RWPE1 (cell line): ENCODE results near the gene HPSE2.
A peak's percentile ranks its signal among the peaks of the same experiment; 100 is the strongest.
"Not testable (repeated sequence)": the region's sequence is repeated elsewhere in the genome, so short reads cannot be mapped to it uniquely, and the experiment has no call there.

ENCODE experiments used
- CTCF ChIA-PET: fragments of 350-600 bp; sonication (Branson Sonifier 250); formaldehyde crosslinking; extraction: SDS; loops from one replicate; lab custom pipeline; 2021; lab: Yijun Ruan, JAX
- POLR2A ChIA-PET: fragments of 400-600 bp; formaldehyde crosslinking; extraction: SDS; loops from one replicate; lab custom pipeline; 2020; ENCODE audit warnings: antibody characterized with exemption; ENCODE audit not compliant: low non-redundant PET; lab: Yijun Ruan, JAX
- DNase-seq: peaks from one replicate; pipeline ENCODE4 v3.0.0; 2012; ENCODE audit warnings: low spot score
- H3K27ac ChIP-seq: fragments of 450-650 bp; 2 replicates; pipeline ENCODE4 v1.5.1; 2017
- TF ChIP-seq, protein P1 (sequence below): fragments of 450-650 bp; conservative IDR thresholded peaks from 2 replicates; pipeline ENCODE4 v1.5.1; 2017; ENCODE audit warnings: low read depth, mild to moderate bottlenecking

Gene HPSE2

DNA sequence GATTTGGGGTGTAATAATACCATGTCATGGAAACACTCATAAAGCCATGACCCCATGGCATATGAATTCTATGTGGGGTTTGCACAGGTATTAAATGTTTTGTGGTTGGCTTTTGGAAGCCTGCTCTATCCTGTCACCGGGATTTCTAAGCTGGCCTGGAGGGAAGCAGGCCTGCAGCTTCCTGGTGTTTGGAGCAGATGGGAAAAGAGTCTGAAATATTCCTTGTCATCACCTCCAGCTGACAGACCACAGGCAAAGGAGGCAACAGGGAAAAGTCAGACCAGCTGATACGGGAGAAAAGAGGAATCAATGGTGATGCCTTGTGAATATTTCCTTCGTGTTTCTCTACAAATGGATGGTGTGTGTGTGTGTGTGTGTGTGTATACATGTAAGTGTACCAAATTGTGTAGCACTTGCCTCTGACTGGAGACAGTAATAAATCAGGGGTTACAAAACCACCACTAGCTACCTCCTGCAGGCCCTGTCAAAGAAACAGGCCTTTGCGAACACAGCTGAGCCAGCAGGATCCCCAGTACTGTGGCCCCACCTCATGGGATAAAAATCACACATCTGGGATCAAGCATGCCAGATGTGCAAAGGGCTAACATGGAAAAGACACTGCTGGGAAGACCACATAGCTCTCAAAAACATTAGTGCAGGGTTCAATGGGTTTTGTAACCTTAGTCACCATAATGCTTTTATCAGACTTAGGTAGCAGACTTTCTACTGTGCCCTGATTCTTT lies 668.1 kb downstream of the HPSE2 start:
- POLR2A ChIA-PET = no interaction called here
- no peak for DNase-seq
- CTCF ChIA-PET = interaction anchor here (0.5 to 0.6 kb wide), 2 partner anchors 87 to 98 kb away, joined by 3 read pairs; no protein-coding TSS in a partner anchor
- no peak overlapping the region for H3K27ac ChIP-seq
- TF ChIP-seq, protein P1, sequence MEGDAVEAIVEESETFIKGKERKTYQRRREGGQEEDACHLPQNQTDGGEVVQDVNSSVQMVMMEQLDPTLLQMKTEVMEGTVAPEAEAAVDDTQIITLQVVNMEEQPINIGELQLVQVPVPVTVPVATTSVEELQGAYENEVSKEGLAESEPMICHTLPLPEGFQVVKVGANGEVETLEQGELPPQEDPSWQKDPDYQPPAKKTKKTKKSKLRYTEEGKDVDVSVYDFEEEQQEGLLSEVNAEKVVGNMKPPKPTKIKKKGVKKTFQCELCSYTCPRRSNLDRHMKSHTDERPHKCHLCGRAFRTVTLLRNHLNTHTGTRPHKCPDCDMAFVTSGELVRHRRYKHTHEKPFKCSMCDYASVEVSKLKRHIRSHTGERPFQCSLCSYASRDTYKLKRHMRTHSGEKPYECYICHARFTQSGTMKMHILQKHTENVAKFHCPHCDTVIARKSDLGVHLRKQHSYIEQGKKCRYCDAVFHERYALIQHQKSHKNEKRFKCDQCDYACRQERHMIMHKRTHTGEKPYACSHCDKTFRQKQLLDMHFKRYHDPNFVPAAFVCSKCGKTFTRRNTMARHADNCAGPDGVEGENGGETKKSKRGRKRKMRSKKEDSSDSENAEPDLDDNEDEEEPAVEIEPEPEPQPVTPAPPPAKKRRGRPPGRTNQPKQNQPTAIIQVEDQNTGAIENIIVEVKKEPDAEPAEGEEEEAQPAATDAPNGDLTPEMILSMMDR = no peak

DNA sequence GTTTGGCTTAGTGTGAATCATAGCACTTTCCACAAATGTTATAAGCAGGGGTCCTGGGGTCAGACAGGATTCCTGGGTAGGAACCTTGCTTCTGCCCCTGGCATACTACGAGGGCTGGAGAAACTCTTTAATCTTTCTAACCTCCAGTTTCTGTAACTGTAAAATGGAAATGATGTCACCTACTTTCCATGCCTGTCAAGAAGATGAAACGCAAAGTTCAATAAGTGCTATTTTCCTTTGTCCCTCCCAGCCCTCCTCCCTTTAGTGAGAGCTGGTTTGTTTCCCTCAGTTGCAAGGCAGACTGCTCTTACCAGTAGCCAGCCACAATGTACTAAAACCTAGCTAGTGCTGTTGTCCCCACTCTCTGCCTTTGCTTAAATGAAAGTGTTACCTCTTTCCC lies 671.8 kb downstream of the HPSE2 start:
- POLR2A ChIA-PET = no interaction called here
- CTCF ChIA-PET = no interaction called here

DNA sequence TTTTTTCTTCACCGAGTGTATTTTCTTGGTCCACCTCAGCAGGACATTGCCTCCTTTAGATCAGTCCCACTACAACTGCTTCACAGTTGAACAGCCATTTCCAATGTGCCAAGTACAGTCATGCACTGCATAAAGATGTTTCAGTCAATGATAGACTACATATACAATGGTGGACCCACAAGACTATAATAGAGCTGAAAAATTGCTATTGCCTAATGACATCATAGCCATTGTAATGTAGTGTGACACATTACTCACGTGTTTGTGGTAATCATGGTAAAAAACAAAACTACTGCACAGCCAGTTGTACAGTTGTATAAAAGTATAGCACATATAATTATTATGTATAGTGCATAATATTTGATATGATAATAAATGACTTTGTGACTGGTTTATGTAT lies 675.1 kb downstream of the HPSE2 start:
- TF ChIP-seq, protein P1 = no peak
- ChIA-PET POLR2A (no interaction called here), CTCF (no interaction called here)
- DNase-seq = no peak
- no peak overlapping the region for H3K27ac ChIP-seq

More for the DNA sequence above, 671.8 kb downstream of the HPSE2 start:
- H3K27ac ChIP-seq = no peak overlapping the region
- no peak for DNase-seq
- TF ChIP-seq, protein P1 = no peak

DNA sequence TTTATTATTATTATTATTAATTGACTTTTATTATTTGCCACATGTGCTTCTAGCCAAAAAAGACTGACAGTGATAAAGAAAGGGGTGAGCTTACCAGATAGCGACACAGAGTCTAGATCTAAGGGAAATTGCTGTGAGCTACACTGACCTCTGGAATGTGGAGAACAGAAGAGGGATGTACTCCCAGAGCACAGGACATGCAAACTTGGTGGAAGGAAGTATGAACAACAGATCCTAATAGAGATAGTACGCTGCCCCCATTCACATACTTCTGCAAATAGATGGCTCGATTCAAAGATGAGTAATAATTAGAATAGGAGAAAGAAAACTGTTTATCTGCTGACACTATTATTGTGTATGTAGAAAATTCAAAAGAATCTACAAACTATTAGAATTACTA lies 679.6 kb downstream of the HPSE2 start:
- DNase-seq = no peak
- TF ChIP-seq, protein P1 = no peak
- CTCF ChIA-PET = no interaction called here
- POLR2A ChIA-PET = interaction anchor here (0.6 kb wide), 1 partner anchor 42 kb away, joined by 5 read pairs; no protein-coding TSS in a partner anchor
- no peak overlapping the region for H3K27ac ChIP-seq

DNA sequence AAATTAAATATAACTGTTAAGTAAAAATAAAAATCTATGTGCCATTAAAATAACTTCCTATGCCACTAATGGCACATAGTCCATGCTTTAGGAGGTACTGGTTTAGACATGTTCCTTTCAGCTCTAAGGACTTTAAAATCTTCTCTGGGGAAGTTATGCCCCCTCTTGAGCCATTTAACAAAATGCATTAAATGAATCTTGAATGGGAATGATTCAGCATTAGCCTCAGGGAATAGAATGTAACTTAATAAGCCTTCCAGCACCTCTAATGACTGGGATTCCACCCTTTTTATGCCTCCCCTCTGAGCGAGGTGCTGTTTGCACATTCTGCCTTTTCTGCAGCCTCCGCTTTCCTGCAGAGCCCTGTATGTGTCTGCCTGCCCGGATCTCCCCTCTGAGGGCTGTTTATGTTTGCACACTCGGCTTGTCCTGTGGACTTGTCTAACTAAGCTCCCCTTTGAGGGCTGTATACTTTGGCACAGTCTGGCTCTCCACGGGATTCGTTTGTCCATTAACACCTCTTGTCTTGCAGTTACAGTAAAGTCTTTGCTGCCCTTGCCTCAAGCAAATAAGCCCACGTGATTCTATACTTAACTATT lies 680.5 kb downstream of the HPSE2 start:
- TF ChIP-seq, protein P1 = no peak
- H3K27ac ChIP-seq = no peak overlapping the region
- ChIA-PET POLR2A (no interaction called here), CTCF (no interaction called here)
- DNase-seq = peak; percentile 18

DNA sequence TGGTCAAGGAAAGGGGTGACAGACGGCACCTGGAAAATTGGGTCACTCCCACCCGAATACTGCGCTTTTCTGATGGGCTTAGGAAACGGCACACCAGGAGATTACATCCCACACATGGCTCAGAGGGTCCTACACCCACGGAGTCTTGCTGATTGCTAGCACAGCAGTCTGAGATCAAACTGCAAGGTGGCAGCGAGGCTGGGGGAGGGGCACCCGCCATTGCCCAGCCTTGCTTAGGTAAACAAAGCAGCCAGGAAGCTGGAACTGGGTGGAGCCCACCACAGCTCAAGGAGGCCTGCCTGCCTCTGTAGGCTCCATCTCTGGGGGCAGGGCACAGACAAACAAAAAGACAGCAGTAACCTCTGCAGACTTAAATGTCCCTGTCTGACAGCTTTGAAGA lies 694.1 kb downstream of the HPSE2 start:
- DNase-seq, POLR2A ChIA-PET, H3K27ac ChIP-seq, CTCF ChIA-PET: not testable (repeated sequence)

DNA sequence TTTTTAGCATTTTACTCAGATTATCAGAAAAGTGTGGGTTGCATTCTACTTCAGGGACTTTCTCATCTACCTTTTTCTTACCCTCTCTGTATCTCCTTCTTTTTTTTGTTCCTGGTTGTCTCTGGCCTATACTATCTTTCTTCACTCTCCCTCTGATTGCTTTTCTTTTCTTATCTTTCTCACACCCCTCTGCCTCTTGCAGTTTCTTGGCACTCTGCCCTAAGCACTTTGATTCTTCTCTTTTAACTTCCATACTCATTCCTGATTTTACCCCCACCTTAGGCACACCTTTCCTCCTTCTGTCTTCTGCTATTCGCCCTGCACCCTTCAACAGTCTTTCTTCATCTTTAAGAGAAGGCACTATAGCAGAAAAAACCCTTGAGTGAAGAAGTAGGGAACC lies 696.1 kb downstream of the HPSE2 start:
- H3K27ac ChIP-seq = no peak overlapping the region
- no peak for DNase-seq
- ChIA-PET CTCF (no interaction called here), POLR2A (no interaction called here)
- TF ChIP-seq, protein P1 = no peak
